ENCODE results near the gene EVA1A.

Gene EVA1A

GRCh38 chr2:75560768-75561565 is at the start of gene EVA1A:
Gene EVA1A, minus strand, starts transcription at chr2:75560939. Its CDS starts 42,799 bp downstream, at chr2:75518140.
- DNase-seq: peak; percentile 37
- ATAC-seq: peak; percentile 45

GRCh38 chr2:75609937-75610508 is 49.3 kb upstream of the EVA1A start:
- no peak for ATAC-seq
- DNase-seq: no peak

- no peak for DNase-seq
- no peak for ATAC-seq
Observed at GRCh38 chr2:75609334-75609689, 48.6 kb upstream of the EVA1A start.

GRCh38 chr2:75608684-75609333 is 48.1 kb upstream of the EVA1A start:
- peak; percentile 51 for ATAC-seq
- peak; percentile 58 for DNase-seq

GRCh38 chr2:75607988-75608683 is 47.4 kb upstream of the EVA1A start:
- DNase-seq (no peak), ATAC-seq (peak; percentile 39)

GRCh38 chr2:75607400-75607798 is 46.7 kb upstream of the EVA1A start:
- ATAC-seq (no peak), DNase-seq (no peak)

- no peak for DNase-seq
- ATAC-seq: no peak
Observed at GRCh38 chr2:75606761-75607399, 46.1 kb upstream of the EVA1A start.

GRCh38 chr2:75605770-75606529 is 45.2 kb upstream of the EVA1A start:
- ATAC-seq (no peak), DNase-seq (no peak)

- DNase-seq (no peak), ATAC-seq (no peak)
Observed at GRCh38 chr2:75604484-75604883, 43.7 kb upstream of the EVA1A start.

- ATAC-seq (no peak), DNase-seq (no peak)
Observed at GRCh38 chr2:75603477-75603876, 42.7 kb upstream of the EVA1A start.

- DNase-seq: no peak
- ATAC-seq: no peak
Observed at GRCh38 chr2:75602724-75603342, 42.1 kb upstream of the EVA1A start.

GRCh38 chr2:75600461-75601011 is 39.8 kb upstream of the EVA1A start:
- ATAC-seq (no peak), DNase-seq (no peak)

GRCh38 chr2:75598589-75599155 is 37.9 kb upstream of the EVA1A start:
- no peak for DNase-seq

GRCh38 chr2:75597949-75598348 is 37.2 kb upstream of the EVA1A start:
- no peak for ATAC-seq
- no peak for DNase-seq

More at GRCh38 chr2:75598589-75599155, 37.9 kb upstream of the EVA1A start:
- no peak for ATAC-seq

GRCh38 chr2:75596784-75597183 is 36.0 kb upstream of the EVA1A start:
- no peak for ATAC-seq

GRCh38 chr2:75595541-75596395 is 35.0 kb upstream of the EVA1A start:
- DNase-seq (no peak), ATAC-seq (no peak)

More at GRCh38 chr2:75596784-75597183, 36.0 kb upstream of the EVA1A start:
- no peak for DNase-seq

GRCh38 chr2:75594596-75594995 is 33.9 kb upstream of the EVA1A start:
- no peak for DNase-seq

GRCh38 chr2:75592888-75593287 is 32.1 kb upstream of the EVA1A start:
- DNase-seq: no peak
- no peak for ATAC-seq

More at GRCh38 chr2:75594596-75594995, 33.9 kb upstream of the EVA1A start:
- no peak for ATAC-seq

- DNase-seq (no peak), ATAC-seq (peak; percentile 72)
Observed at GRCh38 chr2:75592030-75592429, 31.3 kb upstream of the EVA1A start.

Measured in stimulated activated naive CD8-positive, alpha-beta T cell treated with anti-CD3 and anti-CD28 coated beads, Interleukin-15, Interleukin-2, amounts not matched to agents 100 U/mL and 50 U/mL, for 24 hours (primary cell).